GM21360 (cell line): Measurements from ENCODE around the gene CRISP1.
"Not testable (repeated sequence)": the region's sequence is repeated elsewhere in the genome, so short reads cannot be mapped to it uniquely, and the experiment has no call there.

Source experiments
- ATAC-seq: cut with Tn5 transposase; IDR thresholded peaks from one replicate; pipeline ENCODE4 v1.9.1; 2021; ENCODE audit warnings: mild to moderate bottlenecking, moderate library complexity; ENCODE audit not compliant: unreplicated experiment

Gene CRISP1

DNA sequence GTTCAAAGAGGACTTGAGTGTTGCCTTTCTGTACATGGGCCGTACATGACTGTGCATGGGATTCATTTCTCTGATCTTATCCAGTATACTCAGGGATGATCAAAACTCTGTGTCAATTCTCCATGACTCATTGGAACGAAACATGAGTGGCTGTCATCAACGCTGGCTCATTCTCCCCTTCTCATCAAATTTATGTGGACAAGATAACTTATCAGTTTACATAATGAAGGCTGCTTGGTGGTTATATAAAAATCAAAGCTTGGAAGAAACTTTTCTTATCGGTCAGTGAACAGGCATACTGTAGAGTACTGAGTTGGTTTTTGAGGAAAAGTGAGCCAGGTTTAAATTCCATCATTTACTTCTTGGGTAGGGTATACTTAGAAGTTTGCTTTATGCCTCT, 24.9 kb downstream of the CRISP1 start:
- ATAC-seq: no peak

GRCh38 chr6:49839957-49840356, 26.4 kb downstream of the CRISP1 start:
- ATAC-seq: no peak

GRCh38 chr6:49839162-49839561, 27.2 kb downstream of the CRISP1 start:
- ATAC-seq: no peak

GRCh38 chr6:49835140-49835539, 31.2 kb downstream of the CRISP1 start:
- no peak for ATAC-seq

DNA sequence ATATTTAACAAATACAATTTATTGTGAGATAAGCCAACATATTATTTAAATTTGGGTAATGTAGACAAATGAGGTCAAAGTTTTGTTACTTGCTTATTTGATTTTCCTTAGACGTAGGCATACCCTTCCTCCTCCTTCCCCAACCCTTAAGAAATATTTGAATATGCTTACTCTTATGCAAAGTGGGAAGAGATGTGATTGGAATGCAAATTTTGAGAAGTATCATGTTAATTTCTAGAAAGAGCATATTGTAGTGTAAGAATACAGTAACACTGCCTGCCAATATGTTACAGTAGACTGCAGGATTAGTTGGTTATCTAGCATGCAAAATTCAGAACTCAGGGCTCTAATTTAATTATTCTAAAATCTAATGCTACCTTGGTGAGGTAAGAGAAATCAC, 32.9 kb downstream of the CRISP1 start:
- ATAC-seq: no peak

- ATAC-seq: peak; percentile 92
Observed at GRCh38 chr6:49826743-49827406, 39.5 kb downstream of the CRISP1 start.

GRCh38 chr6:49815166-49815565, 51.2 kb downstream of the CRISP1 start:
- no peak for ATAC-seq

DNA sequence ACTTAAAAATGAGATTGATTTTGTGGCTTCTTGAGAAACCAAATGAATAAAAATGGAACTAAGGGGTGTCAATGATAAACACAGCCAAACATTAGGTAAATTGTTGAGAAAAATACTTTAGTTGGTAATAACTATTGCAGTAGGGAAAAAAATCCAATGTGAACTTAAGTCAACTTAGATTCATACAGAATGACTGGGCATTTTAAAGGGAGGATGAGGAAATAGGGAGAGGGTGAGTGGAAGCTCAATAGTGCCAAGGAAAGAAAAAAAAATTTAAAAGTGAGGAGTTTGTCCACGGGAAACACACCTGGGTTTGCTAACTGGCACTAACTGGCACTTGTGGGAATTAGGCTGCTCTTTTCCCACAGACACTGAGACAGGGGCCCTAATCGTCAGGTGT, 53.1 kb downstream of the CRISP1 start:
- ATAC-seq: no peak

DNA sequence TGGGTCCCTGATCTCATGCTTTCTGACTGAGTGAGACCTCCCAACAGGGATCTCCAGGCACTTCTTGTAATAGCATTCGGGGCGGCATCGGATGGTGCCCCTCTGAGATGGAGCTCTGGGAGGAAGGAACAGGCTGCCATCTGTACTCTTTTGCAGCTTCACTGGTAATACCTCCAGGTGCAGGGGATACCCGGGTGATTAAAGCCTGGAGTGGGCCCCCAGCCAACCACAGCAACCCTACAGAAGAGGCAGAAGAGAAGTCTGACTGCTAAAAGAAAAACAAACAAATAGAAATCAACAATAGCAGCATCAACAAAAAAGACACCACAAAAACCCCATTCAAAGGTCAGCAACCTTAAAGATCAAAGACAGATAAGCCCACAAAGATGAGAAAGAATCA, 60.2 kb downstream of the CRISP1 start:
- no peak for ATAC-seq

DNA sequence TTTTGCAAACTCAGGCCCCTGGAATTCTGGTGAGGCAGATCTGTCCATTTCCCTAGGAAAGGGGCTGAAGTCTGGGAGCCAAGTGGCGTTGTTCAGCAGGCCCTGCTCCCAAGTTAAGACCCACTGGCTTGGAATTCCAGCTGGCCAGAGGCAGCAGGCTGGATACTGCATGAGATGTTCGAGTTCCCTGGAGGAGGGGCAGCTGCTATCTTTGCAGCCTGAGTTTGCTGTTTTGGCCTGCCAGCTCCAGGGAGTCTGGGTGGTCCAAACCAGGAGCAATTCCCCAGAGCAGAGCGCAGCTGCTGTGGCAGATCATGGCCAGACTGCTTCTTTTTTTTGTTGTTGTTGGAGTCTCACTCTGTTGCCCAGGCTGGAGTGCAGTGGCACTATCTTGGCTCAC, 61.1 kb downstream of the CRISP1 start:
- no peak for ATAC-seq

DNA sequence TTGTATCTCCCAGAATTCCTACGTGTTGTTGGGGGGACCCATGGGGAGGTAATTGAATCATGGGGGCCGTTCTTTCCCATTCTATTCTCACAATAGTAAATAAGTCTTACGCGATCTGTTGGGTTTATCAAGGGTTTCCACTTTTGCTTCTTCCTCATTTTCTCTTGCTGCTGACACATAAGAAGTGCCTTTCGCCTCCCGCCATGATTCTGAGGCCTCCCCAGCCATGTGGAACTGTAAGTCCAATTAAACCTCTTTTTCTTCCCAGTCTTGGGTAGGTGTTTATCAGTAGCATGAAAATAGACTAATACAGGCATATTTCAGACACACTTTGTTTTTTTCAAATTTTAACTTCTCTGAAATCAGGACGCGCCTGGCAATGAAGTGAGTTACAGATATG, 64.8 kb downstream of the CRISP1 start:
- ATAC-seq: no peak

- ATAC-seq: no peak
Observed at GRCh38 chr6:49799090-49799489, 67.2 kb downstream of the CRISP1 start.

GRCh38 chr6:49796842-49797455, 69.4 kb downstream of the CRISP1 start:
- ATAC-seq: not testable (repeated sequence)

GRCh38 chr6:49790341-49790740, 76.0 kb downstream of the CRISP1 start:
- no peak for ATAC-seq

DNA sequence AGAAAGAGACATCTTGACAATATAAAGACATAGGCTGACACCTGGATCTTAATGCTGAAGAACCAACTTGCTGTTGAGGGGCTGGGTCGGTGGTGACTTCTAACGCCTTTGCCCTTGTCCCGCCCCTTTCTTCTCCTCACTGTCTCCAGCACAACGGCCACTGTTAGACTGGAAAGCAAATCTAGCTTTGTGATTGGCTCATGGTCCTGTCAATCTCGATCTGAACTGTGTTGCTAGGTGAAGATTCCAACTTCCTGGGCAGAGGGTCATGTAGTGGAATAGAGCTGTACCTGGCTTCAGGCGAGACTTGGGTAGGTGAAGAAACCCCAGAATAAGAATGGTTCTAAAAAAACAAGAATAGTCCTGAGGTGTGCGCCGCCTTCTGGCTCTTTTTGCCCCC, 79.2 kb downstream of the CRISP1 start, which contains the start of gene PGK2:
Gene PGK2 (minus strand): TSS at position 110 of the 400 bp plus-strand sequence. CDS start 98 bp downstream, at position 12.
- no peak for ATAC-seq

GRCh38 chr6:49784272-49784671, 82.1 kb downstream of the CRISP1 start:
- ATAC-seq: no peak
